ENCODE results near the gene EDN2.

GRCh38 chr1:41528726-41529605 lies 44.5 kb upstream of the EDN2 start:
- TF ChIP-seq POLR2A (IDR thresholded peaks at IDR 0.05) (no peak), CTCF (IDR thresholded peaks at IDR 0.05) (no peak)

All from breast epithelium (tissue), 3 donors.